OCI-LY3 (cell line): Measurements from ENCODE around the gene CTNNBL1.

Experiments
- EZH2phosphoT487 ChIP-seq: fragments of 200-600 bp; shearing (Covaris generic); IDR thresholded peaks from 2 replicates; pipeline ENCODE4 v1.6.1; 2018; ENCODE audit warnings: antibody characterized with exemption, mixed run types, low read depth
- TF ChIP-seq, protein P1 (sequence below): fragments of 200-600, 300-600 bp; sonication (generic); IDR thresholded peaks from 2 replicates; pipeline ENCODE4 v1.5.1; 2014; ENCODE audit warnings: antibody characterized with exemption, low read length, low read depth

DNA sequence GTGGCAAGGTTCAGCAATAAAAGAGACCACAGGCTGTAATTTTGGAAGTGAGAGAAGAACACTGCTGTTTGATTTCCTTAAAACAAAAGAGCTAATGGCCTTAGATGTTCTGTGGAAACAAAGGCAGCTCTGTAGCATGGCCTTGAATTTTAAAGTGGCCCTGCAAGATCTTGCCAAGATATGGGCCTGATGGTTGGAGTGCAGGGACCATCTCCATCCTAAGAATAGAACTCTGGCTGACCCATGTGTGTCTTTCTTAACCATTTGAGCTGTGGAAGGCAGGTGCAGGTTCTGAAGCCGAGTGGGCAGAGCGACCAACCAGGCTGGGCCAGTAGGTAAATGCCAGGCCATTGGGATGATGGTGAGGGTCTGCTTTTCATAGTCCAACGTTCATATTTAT is 135.3 kb downstream of the CTNNBL1 start:
- TF ChIP-seq, protein P1, sequence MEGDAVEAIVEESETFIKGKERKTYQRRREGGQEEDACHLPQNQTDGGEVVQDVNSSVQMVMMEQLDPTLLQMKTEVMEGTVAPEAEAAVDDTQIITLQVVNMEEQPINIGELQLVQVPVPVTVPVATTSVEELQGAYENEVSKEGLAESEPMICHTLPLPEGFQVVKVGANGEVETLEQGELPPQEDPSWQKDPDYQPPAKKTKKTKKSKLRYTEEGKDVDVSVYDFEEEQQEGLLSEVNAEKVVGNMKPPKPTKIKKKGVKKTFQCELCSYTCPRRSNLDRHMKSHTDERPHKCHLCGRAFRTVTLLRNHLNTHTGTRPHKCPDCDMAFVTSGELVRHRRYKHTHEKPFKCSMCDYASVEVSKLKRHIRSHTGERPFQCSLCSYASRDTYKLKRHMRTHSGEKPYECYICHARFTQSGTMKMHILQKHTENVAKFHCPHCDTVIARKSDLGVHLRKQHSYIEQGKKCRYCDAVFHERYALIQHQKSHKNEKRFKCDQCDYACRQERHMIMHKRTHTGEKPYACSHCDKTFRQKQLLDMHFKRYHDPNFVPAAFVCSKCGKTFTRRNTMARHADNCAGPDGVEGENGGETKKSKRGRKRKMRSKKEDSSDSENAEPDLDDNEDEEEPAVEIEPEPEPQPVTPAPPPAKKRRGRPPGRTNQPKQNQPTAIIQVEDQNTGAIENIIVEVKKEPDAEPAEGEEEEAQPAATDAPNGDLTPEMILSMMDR, result no peak
- TF ChIP-seq EZH2phosphoT487, result no peak
